ENCODE results near the gene ZNF219. TPM values are rescaled to one million over a fixed set of nuclear protein-coding genes. Genes with fewer than 3 reads are reported as not detected.
A peak's percentile ranks its signal among the peaks of the same experiment; 100 is the strongest.

The ZNF219 gene
- total and polyA plus RNA-seq, 2 of the 13 experiments (the other 11 are each of a cell fraction or from before 2014, with no cell fraction given) = 34.5 to 36.6 TPM

- TF ChIP-seq FOXK1 (CRISPR knock-in tag; IDR thresholded peaks at IDR 0.05; ENCODE audit: borderline replicate concordance, low read depth) = no peak
- no peak for TF ChIP-seq ADNP (CRISPR knock-in tag; IDR thresholded peaks at IDR 0.05)
- TF ChIP-seq, protein P1, sequence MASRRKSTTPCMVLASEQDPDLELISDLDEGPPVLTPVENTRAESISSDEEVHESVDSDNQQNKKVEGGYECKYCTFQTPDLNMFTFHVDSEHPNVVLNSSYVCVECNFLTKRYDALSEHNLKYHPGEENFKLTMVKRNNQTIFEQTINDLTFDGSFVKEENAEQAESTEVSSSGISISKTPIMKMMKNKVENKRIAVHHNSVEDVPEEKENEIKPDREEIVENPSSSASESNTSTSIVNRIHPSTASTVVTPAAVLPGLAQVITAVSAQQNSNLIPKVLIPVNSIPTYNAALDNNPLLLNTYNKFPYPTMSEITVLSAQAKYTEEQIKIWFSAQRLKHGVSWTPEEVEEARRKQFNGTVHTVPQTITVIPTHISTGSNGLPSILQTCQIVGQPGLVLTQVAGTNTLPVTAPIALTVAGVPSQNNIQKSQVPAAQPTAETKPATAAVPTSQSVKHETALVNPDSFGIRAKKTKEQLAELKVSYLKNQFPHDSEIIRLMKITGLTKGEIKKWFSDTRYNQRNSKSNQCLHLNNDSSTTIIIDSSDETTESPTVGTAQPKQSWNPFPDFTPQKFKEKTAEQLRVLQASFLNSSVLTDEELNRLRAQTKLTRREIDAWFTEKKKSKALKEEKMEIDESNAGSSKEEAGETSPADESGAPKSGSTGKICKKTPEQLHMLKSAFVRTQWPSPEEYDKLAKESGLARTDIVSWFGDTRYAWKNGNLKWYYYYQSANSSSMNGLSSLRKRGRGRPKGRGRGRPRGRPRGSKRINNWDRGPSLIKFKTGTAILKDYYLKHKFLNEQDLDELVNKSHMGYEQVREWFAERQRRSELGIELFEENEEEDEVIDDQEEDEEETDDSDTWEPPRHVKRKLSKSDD (CRISPR knock-in tag; IDR thresholded peaks at IDR 0.05; ENCODE audit: low read depth) = no peak
- TF ChIP-seq CCAR2 (optimal IDR thresholded peaks at IDR 0.05; ENCODE audit: low read depth, low read length) = no peak
- no peak; the same call in none of the 2 replicates for TF ChIP-seq ZNF574 (CRISPR knock-in tag; IDR thresholded peaks at IDR 0.05)
- TF ChIP-seq, protein P2, sequence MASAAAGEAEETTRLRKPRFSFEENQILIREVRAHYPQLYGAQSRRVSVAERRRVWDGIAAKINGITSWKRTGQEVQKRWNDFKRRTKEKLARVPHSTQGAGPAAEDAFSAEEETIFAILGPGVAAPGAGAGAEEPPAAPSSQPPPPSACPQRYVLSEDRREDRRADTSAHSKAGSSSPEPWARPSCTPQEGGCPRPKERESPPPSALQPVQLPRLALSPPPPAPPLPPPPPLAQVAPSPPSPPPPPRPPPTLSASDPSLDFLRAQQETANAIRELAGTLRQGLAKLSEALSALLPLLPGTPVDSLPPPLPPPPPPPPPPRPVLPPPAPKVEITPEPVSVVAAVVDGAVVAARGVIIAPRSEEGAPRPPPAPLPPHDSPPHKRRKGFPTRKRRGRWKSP (CRISPR knock-in tag; IDR thresholded peaks at IDR 0.05) = no peak
- TF ChIP-seq ZNF766 (CRISPR knock-in tag; IDR thresholded peaks at IDR 0.05; ENCODE audit: borderline replicate concordance) = 0 out of 2 replicates have a peak, but pooled peaks have one; percentile 25
- TF ChIP-seq, protein P3, sequence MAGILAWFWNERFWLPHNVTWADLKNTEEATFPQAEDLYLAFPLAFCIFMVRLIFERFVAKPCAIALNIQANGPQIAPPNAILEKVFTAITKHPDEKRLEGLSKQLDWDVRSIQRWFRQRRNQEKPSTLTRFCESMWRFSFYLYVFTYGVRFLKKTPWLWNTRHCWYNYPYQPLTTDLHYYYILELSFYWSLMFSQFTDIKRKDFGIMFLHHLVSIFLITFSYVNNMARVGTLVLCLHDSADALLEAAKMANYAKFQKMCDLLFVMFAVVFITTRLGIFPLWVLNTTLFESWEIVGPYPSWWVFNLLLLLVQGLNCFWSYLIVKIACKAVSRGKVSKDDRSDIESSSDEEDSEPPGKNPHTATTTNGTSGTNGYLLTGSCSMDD (CRISPR knock-in tag; IDR thresholded peaks at IDR 0.05) = no peak
- TF ChIP-seq ATF7-NPFF (CRISPR knock-in tag; IDR thresholded peaks at IDR 0.05; ENCODE audit: low read depth) = peak; percentile 60
- peak; percentile 64 for TF ChIP-seq IKZF4 (CRISPR knock-in tag; IDR thresholded peaks at IDR 0.05; ENCODE audit: borderline replicate concordance, low read depth, not compliant biosample characterization)
- TF ChIP-seq ZMYM3 (CRISPR knock-in tag; IDR thresholded peaks at IDR 0.05) = no peak
- TF ChIP-seq MED8 (CRISPR knock-in tag; IDR thresholded peaks at IDR 0.05; ENCODE audit: insufficient replicate concordance) = no peak
- TF ChIP-seq, protein P4, sequence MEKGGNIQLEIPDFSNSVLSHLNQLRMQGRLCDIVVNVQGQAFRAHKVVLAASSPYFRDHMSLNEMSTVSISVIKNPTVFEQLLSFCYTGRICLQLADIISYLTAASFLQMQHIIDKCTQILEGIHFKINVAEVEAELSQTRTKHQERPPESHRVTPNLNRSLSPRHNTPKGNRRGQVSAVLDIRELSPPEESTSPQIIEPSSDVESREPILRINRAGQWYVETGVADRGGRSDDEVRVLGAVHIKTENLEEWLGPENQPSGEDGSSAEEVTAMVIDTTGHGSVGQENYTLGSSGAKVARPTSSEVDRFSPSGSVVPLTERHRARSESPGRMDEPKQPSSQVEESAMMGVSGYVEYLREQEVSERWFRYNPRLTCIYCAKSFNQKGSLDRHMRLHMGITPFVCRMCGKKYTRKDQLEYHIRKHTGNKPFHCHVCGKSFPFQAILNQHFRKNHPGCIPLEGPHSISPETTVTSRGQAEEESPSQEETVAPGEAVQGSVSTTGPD (CRISPR knock-in tag; IDR thresholded peaks at IDR 0.05) = no peak
- TF ChIP-seq ZFP36L2 (CRISPR knock-in tag; IDR thresholded peaks at IDR 0.05) = no peak
- TF ChIP-seq ZNF432 (CRISPR knock-in tag; IDR thresholded peaks at IDR 0.05; ENCODE audit: borderline replicate concordance) = no peak
- no peak for TF ChIP-seq SNRNP70 (IDR thresholded peaks at IDR 0.05; ENCODE audit: low read depth, low read length)
These were observed 28.3 kb downstream of the ZNF219 start, which contains the start of gene ARHGEF40 (continued) for GRCh38 chr14:21070083-21070609.

All from HepG2 (cell line).